Epidermal melanocyte (primary cell): ENCODE results near the gene PCDHA1.
"Not testable (repeated sequence)": the region's sequence is repeated elsewhere in the genome, so short reads cannot be mapped to it uniquely, and the experiment has no call there.

Experiments used
- DNase-seq: peaks from one replicate; pipeline ENCODE4 v3.0.0; 2011; ENCODE audit warnings: low spot score; ENCODE audit not compliant: insufficient read length

PCDHA1 gene

DNA sequence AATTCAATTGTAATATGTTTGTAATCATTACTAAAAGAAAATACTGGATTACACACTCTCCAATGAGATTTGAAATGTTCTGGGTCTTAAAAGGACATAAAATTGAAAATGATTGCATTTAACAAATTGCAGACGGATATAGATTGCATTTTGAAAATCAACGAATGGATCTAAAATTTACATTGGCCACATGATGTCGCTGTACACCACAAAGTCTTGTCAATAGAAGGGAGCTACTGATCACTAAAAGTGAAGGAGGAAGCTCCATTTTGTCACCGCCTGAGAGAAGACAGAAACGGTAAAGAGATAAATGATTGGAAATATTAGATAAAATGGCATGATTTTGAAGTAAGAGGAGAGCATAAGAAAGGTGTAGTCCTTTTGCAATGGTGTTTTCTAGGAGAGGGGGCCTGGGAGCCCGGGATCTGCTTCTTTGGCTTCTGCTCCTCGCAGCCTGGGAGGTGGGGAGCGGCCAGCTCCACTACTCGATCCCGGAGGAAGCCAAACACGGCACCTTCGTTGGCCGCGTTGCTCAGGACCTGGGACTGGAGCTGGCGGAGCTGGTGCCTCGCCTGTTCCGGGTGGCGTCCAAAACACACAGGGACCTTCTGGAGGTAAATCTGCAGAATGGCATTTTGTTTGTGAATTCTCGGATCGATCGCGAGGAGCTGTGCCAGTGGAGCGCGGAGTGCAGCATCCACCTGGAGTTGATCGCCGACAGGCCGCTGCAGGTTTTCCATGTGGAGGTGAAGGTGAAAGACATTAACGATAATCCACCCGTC is at the start of gene PCDHA1:
TSS of gene PCDHA1 (plus strand) at position 236 of the 782 bp plus-strand sequence.
- no peak for DNase-seq

DNA sequence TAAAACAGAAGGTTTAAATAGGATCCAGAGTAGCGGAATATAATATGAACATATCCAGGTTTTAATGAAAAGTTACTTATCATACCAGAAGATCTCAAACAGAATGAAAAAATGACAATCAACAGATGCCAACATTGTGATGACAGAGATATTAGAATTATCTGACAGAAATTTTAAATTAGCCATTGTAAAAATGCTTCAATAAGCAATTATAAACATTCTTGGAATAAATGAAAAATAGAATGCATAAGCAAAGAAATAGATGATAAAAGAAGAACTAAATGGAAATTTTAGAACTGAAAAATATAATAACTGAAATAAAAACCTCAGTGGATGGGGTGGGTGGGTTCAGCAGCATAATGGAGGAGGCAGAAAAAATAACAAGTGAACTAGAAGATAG is 48.5 kb upstream of the PCDHA1 start:
- DNase-seq: no peak

DNA sequence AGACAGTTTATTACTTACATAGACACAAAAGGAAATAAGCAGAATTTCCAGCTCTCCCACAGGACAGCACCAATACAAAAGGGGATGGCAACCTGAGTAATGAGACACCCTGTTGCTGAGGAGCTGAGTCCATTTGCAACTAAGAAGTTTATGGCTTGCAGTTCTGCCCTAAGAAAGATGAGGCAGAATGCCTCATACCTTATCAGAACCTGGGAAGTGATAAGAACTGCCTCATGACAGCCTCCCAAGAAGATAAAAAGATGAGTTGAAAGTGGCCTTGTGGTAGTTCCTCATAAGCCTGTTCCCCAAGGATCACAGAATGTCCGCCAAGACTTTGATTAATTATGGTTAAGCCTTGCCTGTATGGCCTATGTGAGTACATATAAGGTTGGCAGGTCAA is 44.0 kb upstream of the PCDHA1 start:
- no peak for DNase-seq

DNA sequence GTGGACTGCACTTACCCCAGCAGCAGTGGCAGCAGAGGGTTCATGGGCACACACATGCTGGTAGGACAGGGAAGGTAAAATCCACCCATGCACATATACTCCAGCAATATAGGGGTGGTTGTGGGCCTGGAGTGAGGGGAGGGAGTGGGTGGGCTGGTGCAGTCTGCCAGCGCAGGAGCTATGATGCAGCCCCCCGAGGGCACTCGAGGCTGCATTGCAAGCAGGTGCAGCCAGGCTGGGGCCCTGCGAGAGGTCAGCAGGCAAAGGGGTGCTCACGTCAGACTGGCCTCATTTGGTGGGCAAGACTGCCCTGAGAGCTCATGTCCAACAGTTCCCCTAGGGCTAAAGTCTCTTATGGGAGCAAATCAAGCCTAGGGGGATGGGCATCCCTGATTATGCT is 32.4 kb upstream of the PCDHA1 start:
- DNase-seq: no peak

DNA sequence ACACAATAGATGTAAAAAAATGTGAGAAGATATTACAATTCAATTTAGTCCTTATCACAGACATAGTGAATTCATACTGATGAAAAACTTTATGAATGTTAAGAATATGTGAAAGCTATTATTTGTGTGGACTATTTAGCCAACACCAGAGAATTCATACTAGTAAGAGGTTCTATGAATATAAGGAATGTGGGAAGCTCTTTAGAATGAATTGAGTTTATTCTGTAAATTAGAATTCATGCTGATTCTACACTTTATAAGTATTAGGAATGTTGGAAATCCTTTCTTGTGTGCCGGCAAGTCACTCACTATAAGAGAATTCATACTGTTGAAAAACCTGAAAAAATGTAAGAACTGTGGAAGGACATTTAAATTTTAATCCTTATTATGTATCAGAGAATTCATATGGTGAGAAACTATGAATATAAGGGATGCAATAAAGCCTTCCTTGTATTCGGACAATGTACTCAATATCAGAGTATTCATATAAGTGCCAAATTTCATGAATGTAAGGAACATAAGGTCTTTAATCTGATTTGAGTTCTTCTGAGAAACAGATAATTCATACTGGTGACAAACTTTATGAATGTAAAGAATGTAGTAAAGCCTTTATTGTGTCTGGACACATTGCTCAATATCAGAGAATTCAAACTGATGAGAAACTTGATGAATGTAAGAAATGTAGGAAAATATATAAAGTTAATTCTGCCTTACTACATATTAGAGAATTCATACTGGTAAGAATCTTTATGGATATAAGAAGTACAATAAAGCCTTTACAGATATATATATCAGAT is 21.6 kb upstream of the PCDHA1 start:
- DNase-seq: no peak

DNA sequence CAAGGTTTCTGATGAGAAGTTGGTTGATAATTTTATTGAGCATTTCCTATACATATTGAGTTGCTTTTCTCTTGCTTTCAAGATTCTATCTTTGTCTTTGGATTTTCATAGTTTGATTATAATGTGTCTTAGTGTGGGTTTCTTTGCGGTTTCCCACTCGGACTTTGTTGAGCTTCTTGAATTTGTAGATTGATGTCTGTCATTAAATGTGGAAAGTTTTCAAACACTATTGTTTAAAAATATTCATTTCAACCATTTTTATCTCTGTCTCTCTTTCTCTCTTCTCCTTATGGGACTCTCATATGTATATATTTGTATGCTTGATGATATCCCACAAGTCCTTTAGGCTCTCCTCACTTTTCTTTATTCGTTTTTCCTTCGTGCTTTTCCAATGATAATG is 18.5 kb upstream of the PCDHA1 start:
- DNase-seq: no peak

DNA sequence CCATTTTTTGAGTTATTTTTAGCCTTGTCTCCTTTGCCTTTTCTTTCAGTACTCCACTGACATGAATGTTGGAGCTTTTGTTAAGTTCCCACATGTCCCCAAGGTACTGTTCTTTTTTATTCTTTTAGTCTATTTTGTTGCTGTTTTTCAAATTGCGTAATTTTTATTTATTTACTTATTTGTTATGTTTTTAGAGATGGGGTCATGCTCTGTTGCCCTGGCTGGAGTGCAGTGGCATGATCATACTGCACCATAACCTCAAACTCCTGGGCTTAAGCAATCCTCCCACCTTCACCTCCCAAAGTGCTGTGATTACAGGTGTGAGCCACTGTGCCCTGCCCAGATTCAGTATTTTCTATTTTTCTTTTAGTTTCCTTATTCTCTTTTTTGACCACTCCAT is 5.4 kb upstream of the PCDHA1 start:
- DNase-seq: no peak

DNA sequence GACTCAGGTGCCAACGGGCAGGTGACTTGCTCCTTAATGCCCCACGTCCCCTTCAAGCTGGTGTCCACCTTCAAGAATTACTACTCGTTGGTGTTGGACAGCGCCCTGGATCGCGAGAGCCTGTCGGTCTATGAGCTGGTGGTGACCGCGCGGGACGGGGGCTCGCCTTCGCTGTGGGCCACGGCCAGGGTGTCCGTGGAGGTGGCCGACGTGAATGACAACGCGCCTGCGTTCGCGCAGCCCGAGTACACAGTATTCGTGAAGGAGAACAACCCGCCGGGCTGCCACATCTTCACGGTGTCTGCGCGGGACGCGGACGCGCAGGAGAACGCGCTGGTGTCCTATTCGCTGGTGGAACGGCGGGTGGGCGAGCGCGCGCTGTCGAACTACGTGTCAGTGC is 1.5 kb downstream of the PCDHA1 start:
- not testable (repeated sequence) for DNase-seq

DNA sequence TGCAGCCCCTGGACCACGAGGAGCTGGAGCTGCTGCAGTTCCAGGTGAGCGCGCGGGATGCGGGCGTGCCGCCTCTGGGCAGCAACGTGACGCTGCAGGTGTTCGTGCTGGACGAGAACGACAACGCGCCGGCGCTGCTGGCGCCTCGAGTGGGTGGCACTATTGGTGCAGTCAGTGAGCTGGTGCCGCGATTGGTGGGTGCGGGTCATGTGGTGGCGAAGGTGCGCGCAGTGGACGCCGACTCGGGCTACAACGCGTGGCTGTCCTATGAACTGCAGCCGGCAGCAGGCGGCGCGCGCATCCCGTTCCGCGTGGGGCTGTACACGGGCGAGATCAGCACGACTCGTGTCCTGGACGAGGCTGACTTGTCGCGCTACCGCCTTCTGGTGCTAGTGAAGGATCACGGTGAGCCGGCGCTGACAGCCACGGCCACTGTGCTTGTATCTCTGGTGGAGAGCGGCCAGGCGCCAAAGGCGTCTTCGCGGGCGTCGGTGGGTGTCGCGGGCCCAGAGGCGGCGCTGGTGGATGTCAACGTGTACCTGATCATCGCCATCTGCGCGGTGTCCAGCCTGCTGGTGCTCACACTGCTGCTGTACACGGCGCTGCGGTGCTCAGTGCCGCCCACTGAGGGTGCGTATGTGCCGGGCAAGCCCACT is 2.0 kb downstream of the PCDHA1 start:
- not testable (repeated sequence) for DNase-seq

DNA sequence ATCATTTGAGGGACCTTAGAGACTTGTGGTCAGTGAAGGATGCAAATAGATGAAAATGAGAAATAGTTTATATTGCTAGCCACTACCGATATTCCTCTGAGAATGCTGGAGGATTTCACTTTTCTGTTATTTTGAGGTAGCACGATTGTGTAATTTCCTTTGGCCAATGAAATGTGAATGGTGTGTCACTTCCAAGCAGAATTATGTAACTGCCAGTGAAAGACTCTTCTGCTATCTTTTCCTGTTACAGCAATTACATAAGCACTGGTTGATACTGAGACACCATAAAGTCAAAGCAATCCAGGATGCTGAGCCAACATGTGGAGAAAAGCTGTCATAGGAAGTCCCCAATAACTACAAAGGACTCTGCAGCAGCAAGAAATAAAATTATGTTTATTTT is 5.1 kb downstream of the PCDHA1 start:
- no peak for DNase-seq

DNA sequence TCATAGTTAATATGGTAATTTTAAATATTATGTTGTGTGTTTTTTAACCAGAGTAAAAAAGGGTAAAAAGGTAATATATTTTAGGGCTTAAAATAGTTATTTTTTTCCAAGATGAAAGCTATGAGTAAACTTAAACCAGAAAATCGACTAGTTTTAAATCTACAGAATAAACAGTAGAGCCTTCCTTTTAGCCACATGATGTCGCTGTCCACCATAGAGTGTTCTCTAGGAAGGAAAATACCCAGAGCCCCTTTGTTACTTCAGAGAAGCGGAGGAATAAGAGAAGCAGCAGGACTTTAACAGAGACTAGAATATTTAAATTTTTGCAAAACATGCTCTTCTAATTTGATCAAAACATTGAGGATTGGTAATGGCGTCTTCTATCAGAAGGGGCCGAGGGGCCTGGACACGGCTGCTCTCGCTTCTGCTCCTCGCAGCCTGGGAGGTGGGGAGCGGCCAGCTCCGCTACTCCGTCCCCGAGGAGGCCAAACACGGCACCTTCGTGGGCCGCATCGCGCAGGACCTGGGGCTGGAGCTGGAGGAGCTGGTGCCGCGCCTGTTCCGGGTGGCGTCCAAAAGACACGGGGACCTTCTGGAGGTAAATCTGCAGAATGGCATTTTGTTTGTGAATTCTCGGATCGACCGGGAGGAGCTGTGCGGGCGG is 8.8 kb downstream of the PCDHA1 start, which contains the start of gene PCDHA2:
TSS of gene PCDHA2 (plus strand) at position 258 of the 664 bp plus-strand sequence.
- no peak for DNase-seq

DNA sequence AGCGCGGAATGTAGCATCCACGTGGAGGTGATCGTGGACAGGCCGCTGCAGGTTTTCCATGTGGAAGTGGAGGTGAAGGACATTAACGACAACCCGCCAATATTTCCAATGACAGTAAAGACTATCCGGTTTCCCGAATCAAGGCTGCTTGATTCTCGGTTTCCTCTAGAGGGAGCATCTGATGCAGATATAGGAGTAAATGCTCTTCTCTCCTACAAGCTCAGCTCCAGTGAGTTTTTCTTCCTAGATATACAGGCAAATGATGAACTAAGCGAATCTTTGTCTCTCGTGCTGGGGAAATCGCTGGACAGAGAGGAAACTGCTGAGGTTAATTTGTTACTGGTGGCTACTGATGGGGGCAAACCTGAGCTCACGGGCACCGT is 9.3 kb downstream of the PCDHA1 start:
- DNase-seq: no peak

DNA sequence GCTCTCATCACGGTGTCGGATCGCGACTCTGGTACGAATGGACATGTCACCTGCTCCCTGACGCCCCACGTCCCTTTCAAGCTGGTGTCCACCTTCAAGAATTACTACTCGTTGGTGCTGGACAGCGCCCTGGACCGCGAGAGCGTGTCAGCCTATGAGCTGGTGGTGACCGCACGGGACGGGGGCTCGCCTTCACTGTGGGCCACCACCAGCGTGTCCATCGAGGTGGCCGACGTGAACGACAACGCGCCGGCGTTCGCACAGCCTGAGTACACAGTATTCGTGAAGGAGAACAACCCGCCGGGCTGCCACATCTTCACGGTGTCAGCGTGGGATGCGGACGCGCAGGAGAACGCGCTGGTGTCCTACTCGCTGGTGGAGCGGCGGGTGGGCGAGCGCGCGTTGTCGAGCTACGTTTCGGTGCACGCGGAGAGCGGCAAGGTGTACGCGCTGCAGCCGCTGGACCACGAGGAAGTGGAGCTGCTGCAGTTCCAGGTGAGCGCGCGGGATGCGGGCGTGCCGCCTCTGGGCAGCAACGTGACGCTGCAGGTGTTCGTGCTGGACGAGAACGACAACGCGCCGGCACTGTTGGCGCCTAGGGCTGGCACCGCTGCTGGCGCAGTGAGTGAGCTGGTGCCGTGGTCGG is 10.3 kb downstream of the PCDHA1 start:
- not testable (repeated sequence) for DNase-seq

DNA sequence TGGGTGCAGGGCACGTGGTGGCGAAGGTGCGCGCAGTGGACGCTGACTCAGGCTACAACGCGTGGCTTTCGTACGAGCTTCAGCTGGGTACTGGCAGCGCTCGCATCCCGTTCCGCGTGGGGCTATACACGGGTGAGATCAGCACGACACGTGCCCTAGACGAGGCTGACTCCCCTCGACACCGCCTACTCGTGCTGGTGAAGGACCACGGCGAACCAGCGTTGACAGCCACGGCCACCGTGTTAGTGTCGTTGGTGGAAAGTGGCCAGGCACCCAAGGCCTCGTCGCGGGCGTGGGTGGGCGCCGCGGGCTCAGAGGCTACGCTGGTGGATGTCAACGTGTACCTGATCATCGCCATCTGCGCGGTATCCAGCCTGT is 10.8 kb downstream of the PCDHA1 start:
- DNase-seq: no peak

DNA sequence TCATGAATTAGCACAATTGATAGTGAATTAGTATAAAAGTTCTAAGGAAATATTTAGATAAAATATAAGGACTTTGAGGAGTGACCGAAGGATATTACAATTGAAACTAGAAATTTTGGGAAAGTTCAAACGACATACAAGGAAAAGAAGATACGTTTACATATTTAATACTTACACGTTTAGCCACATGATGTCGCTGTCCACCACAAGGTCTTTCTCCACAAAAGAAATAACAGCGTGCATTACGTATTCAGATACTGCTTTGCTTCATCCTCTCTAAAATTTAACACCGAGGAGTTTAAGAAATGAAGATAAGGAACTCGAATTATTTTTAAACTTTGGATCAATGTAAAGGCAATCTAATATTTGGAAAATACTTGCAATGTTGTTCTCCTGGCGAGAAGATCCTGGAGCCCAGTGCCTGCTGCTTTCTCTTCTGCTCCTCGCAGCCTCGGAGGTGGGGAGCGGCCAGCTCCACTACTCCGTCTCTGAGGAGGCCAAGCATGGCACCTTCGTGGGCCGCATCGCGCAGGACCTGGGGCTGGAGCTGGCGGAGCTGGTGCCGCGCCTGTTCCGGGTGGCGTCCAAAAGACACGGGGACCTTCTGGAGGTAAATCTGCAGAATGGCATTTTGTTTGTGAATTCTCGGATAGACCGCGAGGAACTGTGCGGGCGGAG is 15.0 kb downstream of the PCDHA1 start, which contains the start of gene PCDHA3:
TSS of gene PCDHA3 (plus strand) at position 242 of the 678 bp plus-strand sequence.
- no peak for DNase-seq

DNA sequence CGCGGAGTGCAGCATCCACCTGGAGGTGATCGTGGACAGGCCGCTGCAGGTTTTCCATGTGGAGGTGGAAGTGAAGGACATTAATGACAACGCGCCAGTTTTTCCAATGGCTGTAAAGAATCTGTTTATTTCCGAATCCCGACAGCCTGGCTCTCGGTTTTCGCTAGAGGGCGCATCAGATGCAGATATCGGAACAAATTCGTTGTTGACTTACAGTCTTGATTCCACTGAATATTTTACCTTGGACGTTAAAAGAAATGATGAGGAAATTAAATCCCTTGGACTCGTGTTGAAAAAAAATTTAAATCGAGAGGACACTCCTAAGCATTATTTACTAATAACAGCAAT is 15.5 kb downstream of the PCDHA1 start:
- DNase-seq: no peak

DNA sequence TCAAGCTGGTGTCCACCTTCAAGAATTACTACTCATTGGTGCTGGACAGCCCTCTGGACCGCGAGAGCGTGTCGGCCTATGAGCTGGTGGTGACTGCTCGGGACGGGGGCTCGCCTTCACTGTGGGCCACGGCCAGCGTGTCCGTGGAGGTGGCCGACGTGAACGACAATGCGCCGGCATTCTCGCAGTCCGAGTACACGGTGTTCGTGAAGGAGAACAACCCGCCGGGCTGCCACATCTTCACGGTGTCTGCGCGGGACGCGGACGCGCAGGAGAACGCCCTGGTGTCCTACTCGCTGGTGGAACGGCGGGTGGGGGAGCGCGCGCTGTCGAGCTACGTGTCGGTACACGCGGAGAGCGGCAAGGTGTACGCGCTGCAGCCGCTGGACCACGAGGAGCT is 16.4 kb downstream of the PCDHA1 start:
- DNase-seq: not testable (repeated sequence)

DNA sequence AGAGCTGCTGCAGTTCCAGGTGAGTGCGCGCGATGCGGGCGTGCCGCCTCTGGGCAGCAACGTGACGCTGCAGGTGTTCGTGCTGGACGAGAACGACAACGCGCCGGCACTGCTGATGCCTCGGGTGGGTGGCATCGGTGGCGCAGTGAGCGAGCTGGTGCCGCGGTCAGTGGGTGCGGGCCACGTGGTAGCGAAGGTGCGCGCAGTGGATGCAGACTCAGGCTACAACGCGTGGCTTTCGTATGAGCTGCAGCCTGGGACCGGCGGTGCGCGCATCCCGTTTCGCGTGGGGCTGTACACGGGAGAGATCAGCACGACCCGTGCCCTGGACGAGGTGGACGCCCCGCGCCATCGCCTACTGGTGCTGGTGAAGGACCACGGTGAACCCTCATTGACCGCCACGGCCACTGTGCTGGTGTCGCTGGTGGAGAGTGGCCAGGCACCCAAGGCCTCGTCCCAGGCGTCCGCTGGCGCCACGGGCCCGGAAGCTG is 16.9 kb downstream of the PCDHA1 start:
- DNase-seq: no peak

DNA sequence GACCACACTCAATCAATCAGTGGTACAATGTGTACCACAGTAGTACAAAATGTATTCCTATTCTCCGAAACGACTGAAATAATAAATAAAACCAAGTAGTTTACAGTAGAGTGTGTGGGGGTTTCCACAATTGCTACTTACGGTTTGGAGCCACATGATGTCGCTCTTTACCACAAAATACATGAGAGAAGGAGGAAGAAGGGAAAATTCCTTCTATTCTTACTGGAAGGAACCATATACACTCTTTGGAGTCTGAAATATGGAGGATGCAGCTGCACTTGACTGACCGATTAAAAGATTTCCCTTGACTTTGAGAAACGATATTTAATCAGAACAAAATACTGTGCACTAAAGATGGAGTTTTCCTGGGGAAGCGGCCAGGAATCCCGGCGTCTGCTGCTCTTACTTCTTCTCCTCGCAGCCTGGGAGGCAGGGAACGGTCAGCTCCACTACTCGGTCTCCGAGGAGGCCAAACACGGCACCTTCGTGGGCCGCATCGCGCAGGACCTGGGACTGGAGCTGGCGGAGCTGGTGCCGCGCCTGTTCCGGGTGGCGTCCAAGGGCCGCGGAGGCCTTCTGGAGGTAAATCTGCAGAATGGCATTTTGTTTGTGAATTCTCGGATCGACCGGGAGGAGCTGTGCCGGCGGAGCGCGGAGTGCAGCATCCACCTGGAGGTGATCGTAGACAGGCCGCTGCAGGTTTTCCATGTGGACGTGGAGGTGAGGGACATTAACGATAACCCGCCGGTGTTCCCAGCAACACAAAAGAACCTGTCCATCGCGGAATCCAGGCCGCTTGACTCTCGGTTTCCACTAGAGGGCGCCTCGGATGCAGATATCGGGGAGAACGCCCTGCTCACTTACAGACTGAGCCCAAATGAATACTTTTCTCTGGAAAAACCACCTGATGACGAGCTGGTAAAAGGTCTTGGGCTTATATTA is 21.2 kb downstream of the PCDHA1 start, which contains the start of gene PCDHA4:
TSS of gene PCDHA4 (plus strand) at position 235 of the 942 bp plus-strand sequence.
- DNase-seq: no peak
